GM04504 (cell line): ENCODE results near the gene TAS1R3.

Experiments
- DNase-seq: peaks from one replicate; pipeline ENCODE4 v3.0.0-alpha.2; 2012; ENCODE audit warnings: low read depth

TAS1R3 gene

DNA sequence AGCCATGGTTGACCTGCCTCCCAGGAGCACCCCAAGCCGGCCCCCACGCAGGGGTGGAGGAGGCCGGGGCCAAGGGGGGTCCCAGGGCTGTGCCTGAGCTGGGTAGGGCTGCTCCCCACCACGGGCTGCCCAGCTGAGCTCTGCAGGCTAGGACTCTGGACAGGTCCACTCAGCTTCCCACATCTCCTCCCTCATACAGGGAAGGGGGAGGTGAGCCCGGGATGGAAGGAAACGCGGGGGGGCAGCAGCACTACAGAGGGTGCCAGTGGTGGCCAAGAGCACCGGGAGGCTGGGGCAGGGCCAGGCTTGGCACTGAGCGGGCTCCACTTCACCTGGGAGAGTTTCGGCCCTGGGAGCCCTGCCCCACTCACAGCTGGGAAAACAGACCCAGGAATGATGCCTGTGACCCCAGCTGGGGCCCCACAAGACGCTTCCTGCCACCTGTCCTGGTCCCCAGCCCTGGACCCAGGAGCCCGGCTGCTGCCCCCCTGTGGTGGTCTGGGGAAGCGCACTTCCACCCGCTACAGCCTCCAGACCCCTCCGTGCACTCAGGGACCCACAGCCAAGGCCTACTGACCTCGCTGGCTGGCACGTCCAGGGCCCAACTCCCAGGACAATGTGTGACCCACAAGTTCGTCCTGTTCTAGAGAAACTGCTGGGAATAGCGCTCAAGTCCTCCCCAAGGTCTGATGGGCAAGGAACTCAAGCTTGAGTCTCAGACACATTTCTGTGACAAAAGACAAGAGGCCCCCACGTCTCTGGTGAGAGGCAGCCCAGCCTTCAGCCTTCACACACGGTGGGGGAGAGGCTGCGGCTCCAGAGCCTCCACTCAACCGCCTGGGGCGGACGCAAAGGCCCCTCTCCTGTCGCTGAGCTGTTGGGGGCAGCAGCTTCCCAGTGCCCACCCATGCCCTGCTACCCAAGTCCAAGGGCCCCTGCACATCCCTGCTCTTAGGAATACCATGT lies 40.9 kb downstream of the TAS1R3 start:
- no peak for DNase-seq

DNA sequence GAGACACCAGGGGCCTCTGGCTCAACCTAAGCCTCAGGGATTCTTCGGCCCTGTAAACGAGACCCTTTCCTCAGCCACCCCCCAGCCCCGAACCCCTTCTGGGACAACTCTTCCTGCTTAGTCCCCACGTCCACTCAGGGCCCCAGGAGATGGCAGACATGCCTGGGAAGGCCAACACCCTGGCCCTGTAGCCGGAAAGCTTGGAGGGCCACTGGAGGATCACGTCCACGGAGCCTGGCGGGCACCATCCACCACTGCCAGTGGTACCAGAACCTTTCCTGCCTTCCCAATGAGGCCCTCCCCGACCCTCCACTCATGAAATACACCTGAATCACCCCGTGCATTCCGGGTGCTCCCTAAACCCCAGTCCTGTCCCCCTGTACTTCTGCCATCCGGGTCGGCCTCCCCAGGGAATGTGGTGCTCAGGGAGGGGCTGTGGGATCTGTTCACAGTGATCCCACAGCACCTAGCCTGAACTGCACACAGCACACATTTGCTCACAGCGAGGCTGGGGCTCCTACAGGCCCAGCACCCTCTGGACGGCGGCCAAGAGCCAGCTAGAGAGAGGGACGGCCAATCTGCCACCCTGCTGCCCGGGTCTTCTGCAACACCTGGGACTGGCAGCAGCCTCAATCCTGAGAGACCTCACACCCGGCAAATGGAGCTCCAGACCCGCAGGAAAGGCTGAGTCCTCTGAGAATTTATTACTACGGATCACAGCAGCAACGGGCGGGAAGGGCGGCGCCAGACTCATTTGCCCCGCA lies 42.2 kb downstream of the TAS1R3 start:
- no peak for DNase-seq

DNA sequence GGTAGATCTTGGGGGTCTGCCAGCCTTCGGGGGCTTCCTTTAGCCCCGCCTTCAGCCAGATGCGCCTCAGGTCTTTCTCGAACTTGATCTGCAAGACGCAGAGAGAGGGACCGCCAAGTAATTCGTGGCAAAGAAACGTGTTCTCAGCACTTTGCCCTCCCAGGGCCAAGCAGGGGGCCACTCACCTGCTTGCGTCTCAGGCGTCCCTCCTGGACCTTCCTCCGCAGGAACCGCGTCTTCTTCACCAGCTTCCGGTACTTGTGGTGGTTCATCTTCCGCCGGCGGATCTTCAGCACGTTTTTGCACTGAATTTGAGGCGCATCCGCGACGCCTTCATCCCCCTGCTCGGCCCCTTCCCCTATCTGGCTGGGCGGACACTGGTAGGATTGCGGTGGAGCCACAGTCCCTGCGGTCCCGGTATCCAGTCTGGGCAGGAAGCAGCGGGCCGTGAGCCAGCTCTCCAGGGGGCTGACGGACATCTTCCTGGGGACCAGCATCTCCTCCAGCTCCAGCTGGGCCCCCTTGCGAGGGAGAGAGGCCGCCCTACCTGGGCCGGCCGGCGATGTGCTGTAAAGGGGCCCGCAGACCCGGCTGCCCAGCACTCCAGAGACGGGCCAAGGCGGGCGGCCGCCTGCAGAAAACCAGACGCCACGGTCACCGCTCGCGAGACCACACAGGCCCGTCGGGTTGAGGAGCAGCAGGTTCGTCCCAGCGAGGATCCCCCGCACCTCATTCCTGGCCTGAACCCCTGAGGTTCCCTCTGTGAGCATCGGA lies 42.9 kb downstream of the TAS1R3 start:
- DNase-seq = no peak

DNA sequence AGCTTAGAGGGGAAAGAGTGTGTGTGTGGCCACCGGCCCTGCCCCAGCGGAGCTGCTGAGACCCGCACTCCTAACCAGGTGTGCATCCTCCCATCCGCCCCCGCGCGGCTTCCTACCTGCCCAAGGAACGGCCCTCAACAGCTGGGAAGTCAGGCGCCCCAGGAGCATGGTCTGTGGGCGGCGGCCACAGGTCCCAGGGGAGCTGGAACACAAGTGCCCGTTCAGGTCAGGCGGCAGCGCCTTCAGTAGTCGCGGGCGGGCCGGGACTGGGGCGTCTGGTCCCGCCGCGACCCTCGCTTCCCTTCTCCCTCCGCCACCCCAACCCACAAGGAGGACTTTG lies 43.5 kb downstream of the TAS1R3 start:
- no peak for DNase-seq

DNA sequence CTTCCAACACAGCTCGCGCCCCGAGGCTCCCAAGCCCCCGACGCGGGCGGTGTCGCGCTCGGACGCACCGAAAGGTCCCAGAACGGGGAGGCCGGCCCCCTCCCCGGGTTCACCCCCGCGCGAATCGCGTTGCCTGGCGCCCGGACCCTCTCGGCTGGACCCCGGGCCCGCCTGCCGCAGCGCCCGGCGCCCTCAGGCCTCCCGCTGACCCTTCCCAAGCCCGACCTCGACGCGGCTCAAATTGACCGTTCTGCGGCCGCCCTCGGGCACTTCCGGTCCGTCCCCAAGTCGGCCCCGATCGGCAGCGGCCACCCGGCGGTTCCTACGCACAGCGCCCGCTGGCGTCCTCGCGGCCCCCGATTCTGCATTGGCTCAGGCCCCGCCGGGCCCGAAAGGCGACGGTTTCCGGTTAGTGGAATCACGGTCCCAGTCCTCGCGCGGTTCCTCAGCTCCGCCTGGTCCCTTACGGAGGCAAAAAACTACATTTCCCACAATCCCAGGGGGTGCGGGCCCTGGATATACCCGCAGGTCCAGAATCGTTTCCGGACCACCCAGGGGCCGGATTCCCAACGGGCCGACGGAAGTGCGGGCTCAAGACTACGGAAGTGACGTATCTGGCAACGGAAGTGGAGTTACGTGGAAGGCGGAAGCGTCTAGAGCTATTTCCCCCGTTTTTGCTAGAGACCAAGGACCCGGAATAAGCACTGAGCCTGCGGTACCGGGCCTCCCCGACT lies 44.0 kb downstream of the TAS1R3 start, which contains the start of gene AURKAIP1:
TSS of gene AURKAIP1 (minus strand) at position 279 of the 734 bp plus-strand sequence. CDS start 451 bp downstream, outside the sequence.
- DNase-seq = peak; percentile 100

DNA sequence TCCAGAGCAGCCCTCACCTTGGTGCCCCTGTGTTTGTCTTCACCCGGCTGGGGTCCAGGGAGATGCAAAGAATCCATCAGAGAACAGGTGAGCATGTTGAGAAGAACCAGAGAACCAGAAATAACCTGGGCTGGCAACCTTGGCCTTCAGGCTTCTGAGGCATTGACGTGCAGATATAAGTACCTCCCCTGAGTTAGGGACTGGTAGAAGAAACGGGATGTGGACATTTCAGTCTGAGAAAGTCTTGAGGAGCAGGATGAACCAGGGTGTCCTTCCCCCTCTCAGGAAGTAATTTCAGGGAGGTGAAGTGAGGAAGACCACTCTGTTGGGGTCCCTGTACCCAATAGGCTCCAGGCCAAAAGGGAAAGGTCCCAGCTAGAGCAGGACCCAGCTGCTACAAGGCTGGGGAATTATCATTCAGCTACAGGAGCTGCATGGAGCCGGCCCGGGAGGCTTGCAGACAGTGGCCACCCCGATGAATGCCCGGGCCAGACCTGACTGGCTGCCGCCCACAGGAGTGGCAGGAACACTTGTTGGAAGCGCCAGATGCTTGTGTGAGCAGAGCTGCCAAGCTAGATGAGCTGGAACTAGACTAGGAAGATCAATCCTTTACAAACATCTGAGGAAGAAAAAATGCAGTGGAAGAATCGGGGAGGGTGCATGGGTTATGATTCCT lies 45.6 kb downstream of the TAS1R3 start:
- no peak for DNase-seq

DNA sequence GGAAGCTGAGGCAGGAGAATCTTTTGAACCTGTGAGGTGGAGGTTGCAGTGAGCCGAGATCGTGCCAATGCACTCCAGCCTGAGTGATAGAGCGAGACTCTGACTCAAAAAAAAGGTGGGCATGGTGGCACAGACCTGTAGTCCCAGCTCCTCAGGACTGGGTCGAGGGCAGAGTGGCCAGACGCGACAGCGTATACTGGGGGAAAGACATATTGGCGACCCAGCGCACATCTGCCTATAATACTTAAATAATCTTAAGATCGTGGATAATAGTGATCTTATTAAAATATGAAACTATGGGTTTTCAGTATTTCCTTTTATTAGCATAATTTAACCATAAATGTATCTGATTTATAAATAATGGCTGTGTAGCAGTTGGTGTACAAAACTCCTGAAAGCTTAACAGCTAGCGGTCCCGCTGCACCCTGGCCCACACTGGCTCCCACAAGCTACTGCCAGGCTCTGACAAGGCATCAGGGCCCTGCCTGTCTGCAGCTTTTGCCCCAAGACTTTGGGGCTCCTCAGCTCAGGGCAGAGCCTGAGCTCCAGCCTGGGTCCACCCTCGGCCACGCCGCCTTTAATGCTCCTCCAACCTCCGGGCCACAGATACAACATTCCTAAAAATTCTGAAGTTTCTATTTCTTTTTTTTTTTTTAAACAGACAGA lies 46.6 kb downstream of the TAS1R3 start:
- no peak for DNase-seq

DNA sequence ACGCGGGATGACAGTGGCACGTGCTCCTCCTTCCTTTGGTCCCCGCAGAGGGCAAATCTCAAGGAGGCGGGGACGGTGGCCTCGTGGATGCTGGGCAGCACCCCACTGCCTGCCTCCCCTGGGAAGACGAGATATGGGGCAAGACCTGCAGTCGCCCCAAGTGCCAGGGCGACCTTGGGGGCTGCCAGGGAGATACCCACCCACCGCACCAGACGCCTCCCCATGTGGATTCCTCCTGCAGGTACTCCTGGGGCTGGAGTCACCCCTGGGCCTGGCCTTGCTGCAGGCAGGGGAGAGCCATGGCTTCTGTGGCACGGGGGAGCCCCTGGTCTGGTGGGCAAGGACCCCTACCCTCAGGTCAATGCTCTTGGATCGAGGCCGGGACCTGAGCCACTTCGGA lies 49.8 kb downstream of the TAS1R3 start:
- DNase-seq = no peak

DNA sequence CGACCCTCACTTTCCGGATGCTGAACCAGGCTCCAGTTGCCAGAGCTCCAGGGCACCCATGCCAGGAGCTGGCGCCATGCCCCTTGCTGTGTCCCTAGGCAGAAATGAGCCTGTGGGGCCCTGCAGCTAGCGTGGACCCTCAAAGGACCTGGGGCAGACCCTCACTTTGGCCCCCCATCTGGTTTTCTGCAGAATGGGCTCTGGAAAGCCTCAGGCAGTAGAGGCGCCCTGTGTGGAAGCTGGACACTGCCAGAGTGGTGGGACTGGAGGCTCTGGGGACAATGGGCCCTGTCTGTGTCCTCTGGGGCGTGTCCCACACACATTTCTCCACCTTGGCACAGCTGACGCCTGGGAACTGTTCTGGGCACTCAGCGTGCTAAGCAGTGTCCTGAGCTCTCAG lies 50.2 kb downstream of the TAS1R3 start:
- no peak for DNase-seq
